Kasumi-1 (cell line): ENCODE measurements around the gene PLPPR1.
"Not testable (repeated sequence)": the region's sequence is repeated elsewhere in the genome, so short reads cannot be mapped to it uniquely, and the experiment has no call there.

Source experiments
- DNase-seq, 2 experiments: peaks; one replicate each; lab custom pipeline; 2025; lab: John Stamatoyannopoulos, UW

The PLPPR1 gene

DNA sequence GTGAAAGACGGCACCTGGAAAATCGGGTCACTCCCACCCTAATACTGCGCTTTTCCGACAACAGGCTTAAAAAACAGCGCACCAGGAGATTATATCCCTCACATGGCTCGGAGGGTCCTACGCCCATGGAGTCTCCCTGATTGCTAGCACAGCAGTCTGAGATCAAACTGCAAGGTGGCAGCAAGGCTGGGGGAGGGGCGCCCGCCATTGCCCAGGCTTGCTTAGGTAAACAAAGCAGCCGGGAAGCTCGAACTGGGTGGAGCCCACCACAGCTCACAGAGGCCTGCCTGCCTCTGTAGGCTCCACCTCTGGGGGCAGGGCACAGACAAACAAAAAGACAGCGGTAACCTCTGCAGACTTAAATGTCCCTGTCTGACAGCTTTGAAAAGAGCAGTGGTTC, 262.5 kb downstream of the PLPPR1 start:
- not testable (repeated sequence) for DNase-seq

GRCh38 chr9:101299901-101300300, 271.4 kb downstream of the PLPPR1 start:
- no peak for DNase-seq

- DNase-seq, result no peak
Measured at GRCh38 chr9:101307051-101307450, 278.5 kb downstream of the PLPPR1 start.

DNA sequence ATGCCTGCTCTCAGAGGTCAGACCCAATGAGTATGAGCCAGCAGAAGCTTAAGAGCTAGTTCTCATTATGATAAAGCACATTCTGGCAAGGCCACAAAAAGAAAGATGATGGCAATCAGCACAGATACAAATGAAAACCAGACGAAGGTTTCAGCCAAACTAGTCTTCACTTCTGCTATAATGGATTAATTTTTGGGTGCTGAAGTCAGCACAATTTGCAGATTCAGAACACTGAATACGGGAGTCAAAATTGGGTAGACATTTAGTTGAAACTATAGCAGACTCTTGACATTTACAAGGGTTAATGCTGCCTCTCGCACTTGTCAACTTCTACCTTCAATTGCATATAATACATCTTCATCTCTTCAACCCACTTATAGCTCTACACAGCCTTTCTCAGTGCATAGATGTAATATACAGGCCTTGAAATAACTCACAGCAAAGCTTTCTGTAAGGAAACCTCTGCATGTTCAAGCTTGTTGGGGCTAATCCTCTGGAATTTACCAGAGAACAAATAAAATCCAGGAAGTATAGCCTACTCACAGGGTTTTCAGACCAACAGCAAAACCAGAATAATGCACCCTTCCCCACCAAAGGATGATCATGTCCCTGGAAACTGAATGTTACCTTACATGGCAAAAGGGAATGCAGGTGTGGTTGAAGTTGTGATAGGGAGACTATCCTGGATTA, 279.1 kb downstream of the PLPPR1 start:
- no peak for DNase-seq

- no peak for DNase-seq
Measured at GRCh38 chr9:101309139-101309538, 280.6 kb downstream of the PLPPR1 start.

DNA sequence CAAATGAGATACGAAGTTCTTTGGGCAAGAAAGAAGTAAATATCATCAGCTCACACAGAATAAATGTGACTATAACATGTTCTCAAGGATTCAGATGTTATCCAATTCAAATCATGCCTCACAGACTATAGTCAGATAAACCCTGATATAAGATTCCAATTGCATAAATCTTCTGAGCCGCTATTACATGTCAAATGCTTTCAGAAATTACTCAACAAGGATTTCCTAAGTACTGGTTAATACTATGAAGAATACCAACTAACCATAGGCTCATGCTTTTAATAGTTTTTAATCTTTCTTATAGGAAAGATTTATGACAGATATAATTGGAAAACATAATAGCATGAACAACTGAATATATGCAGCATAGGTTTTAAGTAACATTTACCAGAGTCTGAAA, 282.7 kb downstream of the PLPPR1 start:
- no peak for DNase-seq

DNA sequence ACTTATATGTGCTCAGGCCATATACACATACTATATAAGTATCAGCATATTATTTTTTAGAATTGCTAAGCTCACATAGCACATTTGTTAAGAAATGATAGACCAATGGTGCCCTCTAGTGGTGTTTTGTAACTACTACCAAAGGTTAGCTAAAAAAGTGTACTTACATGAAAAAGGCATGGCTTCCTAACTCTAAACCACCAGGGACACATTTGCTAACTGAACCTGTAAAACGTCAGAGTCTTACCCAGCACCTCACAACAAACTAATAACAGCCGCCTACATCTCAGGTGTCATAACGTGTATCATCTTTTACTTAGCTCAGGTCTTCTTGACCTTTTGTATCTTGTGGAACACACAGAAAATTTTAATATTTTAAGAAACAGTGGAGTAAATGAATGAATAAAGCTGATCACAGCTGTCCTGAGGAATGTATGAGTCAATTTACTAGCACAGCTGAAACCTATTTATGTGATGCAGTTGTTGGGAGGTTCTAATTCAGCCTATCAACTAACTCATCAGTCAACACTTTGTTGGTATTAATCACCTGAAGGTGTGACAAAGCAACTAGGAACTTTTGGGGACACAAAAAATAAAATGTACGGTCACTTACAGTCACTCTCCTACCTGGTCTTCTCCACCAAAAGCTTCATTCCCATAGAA, 283.4 kb downstream of the PLPPR1 start:
- DNase-seq, result peak; percentile 85 to 93

DNA sequence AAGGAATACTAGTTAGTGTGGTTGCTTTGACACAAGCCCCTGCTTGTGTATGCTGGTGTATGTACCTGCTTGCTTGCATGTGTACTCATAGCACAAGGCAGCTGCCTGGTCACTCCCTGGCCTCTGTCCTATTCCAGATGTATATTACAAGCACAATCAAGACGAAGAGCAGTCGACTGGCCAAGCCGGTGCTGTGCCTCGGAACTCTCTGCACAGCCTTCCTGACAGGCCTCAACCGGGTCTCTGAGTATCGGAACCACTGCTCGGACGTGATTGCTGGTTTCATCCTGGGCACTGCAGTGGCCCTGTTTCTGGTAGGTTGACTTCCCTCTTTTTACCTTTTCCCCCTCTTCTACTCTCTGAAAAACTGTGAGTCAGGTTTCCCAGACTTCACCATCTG, 284.1 kb downstream of the PLPPR1 start:
- DNase-seq, result no peak

GRCh38 chr9:101315112-101315450, 286.6 kb downstream of the PLPPR1 start:
- DNase-seq, result no peak

- DNase-seq, result no peak
Measured at GRCh38 chr9:101317735-101318134, 289.2 kb downstream of the PLPPR1 start.

GRCh38 chr9:101323129-101323528, 294.6 kb downstream of the PLPPR1 start:
- DNase-seq, result no peak

- DNase-seq, result no peak
Measured at GRCh38 chr9:101324245-101324804, 295.8 kb downstream of the PLPPR1 start.

DNA sequence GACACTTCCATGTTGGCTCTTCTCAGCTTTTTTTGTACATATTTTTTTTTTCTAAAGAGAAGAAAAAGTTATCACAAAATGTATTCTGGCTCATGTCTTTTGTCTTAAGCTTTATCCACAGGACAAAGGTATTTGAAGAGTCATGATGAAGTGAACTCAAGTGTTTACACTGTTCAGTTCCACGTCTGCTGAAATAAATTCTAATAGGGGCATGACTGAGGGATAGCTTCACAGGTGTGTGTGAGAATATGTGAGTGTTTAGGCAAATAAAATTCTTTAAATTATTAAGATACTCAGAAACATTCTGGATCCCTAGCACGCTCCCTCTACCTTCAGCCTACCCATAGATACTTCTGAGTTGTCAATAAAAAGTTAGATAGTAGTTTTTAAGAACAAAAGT, 296.5 kb downstream of the PLPPR1 start:
- no peak for DNase-seq

GRCh38 chr9:101326035-101326434, 297.5 kb downstream of the PLPPR1 start:
- DNase-seq, result no peak

DNA sequence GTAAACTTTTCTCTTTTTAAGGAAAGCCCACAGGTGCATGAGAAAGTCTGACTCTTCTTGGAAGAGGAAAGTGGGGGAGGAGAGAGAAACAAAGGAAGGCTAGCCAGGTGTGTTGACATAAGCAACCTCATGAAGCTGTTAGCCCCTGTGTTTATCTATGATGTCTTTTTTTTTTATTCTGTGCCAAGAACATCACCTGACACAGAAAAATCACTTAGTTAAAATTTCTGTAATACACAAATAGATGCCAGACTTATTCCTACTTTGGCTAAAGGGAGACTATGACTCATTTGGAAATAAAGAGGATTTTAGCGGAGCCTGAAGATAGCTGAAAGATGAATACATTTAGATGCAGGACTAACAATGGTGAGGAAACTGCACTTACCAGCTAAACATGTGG, 298.0 kb downstream of the PLPPR1 start:
- no peak for DNase-seq

GRCh38 chr9:101327422-101327909, 298.9 kb downstream of the PLPPR1 start:
- DNase-seq, result peak; percentile 14 to 21

DNA sequence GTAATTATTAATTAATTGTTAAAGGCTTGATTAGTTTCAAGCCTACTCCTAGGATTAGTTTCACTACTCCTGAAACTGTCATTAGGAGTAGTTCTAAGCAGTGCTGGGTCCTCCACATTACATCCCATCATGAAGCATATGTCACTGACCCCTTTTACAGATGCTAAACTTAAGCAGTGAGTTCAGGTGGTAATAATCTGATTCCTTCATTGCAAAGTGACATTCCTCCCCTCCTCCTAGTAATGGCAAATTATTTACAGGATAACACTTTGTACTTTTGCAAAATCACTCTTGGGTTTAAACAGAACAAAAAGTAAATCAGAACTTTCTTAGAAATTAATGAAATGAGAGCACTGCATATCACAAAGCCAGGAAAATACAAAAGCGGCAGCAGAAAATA, 303.8 kb downstream of the PLPPR1 start:
- no peak for DNase-seq

DNA sequence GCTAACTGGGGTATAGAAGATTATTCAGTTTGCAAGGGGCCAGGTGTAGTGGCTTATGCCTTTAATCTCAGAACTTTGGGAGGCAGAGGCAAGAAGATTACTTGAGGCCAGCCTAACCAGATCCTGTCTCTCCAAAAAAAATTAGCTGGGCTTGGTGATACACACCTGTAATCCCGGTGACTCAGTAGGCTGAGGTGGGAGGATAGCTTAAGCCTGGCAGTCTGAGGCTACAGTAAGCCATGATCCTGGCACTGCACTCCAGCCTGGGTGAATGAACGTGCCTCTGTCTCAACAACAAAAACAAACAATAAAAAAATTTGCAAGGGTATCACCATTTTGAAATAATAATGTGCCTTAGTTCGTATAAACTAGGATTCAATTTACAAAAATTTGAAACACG, 305.0 kb downstream of the PLPPR1 start:
- DNase-seq, result no peak

DNA sequence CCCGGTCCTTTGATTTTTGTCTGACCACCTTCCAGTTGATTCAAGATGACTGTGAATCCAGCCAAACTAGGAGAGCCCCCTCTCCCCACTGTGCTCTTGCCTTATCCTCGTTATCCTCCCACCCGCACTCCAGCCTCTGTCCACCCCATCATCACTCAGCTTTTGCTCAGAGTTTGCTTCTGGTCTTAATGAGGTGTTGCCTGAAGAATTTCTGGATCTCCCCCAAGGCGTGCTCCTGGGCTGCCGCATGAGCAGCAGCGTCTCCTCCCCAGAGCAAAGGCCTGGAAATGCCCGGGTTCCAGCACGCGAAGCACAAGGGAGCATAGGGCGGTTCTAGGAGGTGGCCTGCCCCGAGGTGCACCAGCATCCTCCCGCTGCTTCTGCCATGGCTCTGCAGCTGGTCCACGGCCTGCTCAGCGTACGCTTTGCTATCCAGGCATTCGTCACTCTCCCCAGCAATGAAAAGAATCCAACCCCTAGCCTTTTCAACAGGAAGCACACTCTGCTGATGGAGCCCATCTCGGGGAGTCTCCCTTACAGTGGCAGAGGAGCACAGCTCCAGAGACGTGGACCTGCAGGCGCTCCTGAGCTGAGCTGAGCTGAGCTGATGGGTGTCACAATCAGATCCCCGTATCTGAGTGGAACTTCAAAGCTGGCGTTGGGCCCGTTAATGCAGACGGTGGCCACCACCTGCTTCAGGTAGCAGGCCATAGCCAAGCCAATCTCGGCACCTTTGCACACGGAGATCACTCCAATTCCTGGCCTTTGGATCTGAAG, 305.6 kb downstream of the PLPPR1 start:
- no peak for DNase-seq

- DNase-seq, result no peak
Measured at GRCh38 chr9:101336091-101336490, 307.6 kb downstream of the PLPPR1 start.

DNA sequence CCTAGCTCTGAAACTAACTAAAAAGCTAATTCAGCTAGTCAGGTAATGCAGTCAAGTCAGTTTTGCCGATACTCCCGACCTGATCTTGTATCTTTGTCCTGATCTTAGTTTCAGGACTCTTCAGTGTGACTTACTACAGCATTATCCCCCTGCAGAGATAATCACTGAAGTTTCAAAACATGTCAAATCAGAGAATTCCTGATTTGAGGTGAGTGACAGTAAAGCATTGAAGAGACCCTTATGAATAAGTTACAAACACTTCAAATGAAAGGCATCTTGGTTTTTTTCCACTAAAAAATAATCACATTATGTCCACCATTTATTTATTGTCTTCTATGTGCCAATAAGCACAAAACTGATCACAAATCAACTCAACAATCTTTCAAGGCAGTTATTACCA, 308.7 kb downstream of the PLPPR1 start:
- no peak for DNase-seq

- DNase-seq, result no peak
Measured at GRCh38 chr9:101341958-101342357, 313.4 kb downstream of the PLPPR1 start.

GRCh38 chr9:101342595-101342994, 314.1 kb downstream of the PLPPR1 start:
- DNase-seq, result no peak
